Measurements from ENCODE around the gene PDE6D. TPM values are rescaled to one million over a fixed set of nuclear protein-coding genes. Genes with fewer than 3 reads are reported as not detected.
"Not testable (repeated sequence)": the region's sequence is repeated elsewhere in the genome, so short reads cannot be mapped to it uniquely, and the experiment has no call there.

The PDE6D gene
- total RNA-seq, 2 experiments from 2014 or later = 5.9 to 7.0 TPM

DNA sequence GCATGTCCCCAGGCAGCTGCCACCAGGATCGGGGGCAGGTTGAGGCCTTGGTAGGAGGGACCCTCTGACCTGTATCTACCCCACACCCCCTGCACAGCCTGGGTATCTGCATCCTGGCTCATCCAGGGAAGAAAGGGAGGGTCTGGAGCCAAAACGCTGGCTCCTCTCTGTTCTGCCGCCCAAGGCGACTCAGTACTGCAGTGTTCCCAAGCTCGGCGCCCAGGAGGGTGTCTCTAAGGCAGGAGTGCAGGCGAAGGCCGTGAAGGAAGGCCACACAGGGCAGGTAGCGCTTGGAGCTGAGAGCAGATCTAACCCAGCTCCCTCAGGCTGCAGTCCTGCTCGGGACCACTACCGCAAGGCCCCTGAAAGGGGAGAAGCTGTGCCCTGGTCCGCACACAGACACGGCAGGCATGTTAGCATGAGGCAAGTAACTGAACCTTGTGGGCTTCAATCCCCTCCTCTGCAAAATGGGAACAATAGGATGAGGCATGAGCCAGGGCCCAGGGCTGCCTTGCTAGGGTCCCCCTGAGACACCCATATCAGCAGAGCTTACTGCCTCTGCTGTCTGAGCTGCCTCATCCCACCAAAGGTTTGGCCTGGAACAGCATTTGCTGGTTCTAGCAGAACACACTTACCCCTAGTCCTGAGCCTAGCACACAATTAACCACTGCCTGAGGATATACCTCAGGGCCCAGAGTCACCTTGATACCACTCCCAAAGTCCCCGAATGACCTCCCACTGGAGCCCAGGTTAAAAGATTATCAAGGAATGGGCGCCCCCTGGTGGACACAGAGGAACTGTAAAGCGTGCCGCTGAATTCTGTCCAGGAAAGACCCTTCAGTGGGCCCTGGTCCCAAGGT is 66.2 kb downstream of the PDE6D start:
- Mint-ChIP-seq H3K4me3 (peak overlapping the region; percentile 68), H3K4me1 (ENCODE audit: low read depth) (peaks cover 42% of the 10 kb centered on the region), H3K9me3 (no peaks in the 10 kb centered on the region), H3K36me3 (ENCODE audit: low read depth) (peaks cover 36% of the 10 kb centered on the region), H3K27me3 (peaks cover 4% of the 10 kb centered on the region), H3K27ac (peak overlapping the region; percentile 100)
- H3K9me3 ChIP-seq (ENCODE audit: control insufficient read depth in 1 of 2, insufficient read depth in 1 of 2, low read length in 2 of 2) = peaks cover 0 to 3% of the 10 kb centered on the region in 2 experiments
- CTCF ChIA-PET = interaction anchor here (0.8 to 7.6 kb wide), 15 partner anchors 10 to 197 kb away, joined by 3 to 122 read pairs (median 10); no protein-coding TSS in a partner anchor
- H3K4me3 ChIP-seq (ENCODE audit: low read length) = no peak overlapping the region
- peak; percentile 68 to 88 (median 76) for DNase-seq
- H3K27ac ChIP-seq (ENCODE audit: low read depth in 1 of 2, low read length in 2 of 2) = peak overlapping the region; percentile 49 to 57
- TF ChIP-seq, protein P1, sequence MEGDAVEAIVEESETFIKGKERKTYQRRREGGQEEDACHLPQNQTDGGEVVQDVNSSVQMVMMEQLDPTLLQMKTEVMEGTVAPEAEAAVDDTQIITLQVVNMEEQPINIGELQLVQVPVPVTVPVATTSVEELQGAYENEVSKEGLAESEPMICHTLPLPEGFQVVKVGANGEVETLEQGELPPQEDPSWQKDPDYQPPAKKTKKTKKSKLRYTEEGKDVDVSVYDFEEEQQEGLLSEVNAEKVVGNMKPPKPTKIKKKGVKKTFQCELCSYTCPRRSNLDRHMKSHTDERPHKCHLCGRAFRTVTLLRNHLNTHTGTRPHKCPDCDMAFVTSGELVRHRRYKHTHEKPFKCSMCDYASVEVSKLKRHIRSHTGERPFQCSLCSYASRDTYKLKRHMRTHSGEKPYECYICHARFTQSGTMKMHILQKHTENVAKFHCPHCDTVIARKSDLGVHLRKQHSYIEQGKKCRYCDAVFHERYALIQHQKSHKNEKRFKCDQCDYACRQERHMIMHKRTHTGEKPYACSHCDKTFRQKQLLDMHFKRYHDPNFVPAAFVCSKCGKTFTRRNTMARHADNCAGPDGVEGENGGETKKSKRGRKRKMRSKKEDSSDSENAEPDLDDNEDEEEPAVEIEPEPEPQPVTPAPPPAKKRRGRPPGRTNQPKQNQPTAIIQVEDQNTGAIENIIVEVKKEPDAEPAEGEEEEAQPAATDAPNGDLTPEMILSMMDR (IDR thresholded peaks at IDR 0.05) = peak; percentile 94
- peaks cover 48% of the 10 kb centered on the region for H3K4me1 ChIP-seq (ENCODE audit: insufficient read depth, low read length)
- POLR2A ChIA-PET = interaction anchor here (0.8 to 5.7 kb wide), 16 partner anchors 8 to 251 kb away, joined by 3 to 58 read pairs (median 10); partner anchors contain the start of gene NCL
- no peak for ATAC-seq (ENCODE audit: poor library complexity)
- intact Hi-C loops (cut with DNase I, micrococcal nuclease) = loop anchor here (1.0 to 5.0 kb wide), 6 partner anchors 28 to 198 kb away; no protein-coding TSS in a partner anchor
- no peaks in the 10 kb centered on the region for H3K27me3 ChIP-seq (ENCODE audit: control insufficient read depth in 1 of 2, insufficient read depth in 2 of 2, low read length in 2 of 2)
- H3K36me3 ChIP-seq (ENCODE audit: insufficient read depth, low read length) = peaks cover 31% of the 10 kb centered on the region

GRCh38 chr2:231713730-231714638 is 67.1 kb downstream of the PDE6D start:
- H3K4me3 ChIP-seq (ENCODE audit: low read length) = no peak overlapping the region
- CTCF ChIA-PET = interaction anchor here (0.8 to 7.6 kb wide), 19 partner anchors 9 to 196 kb away, joined by 3 to 122 read pairs (median 7); no protein-coding TSS in a partner anchor
- POLR2A ChIA-PET = interaction anchor here (0.6 to 5.7 kb wide), 19 partner anchors 9 to 606 kb away, joined by 3 to 58 read pairs (median 6); partner anchors contain the start of gene NCL
- intact Hi-C loops (cut with DNase I, micrococcal nuclease) = loop anchor here (1.0 to 5.0 kb wide), 4 partner anchors 37 to 197 kb away; no protein-coding TSS in a partner anchor
- peaks cover 31% of the 10 kb centered on the region for H3K36me3 ChIP-seq (ENCODE audit: insufficient read depth, low read length)
- Mint-ChIP-seq H3K9me3 (no peaks in the 10 kb centered on the region), H3K36me3 (ENCODE audit: low read depth) (peaks cover 44% of the 10 kb centered on the region), H3K4me3 (peak overlapping the region; percentile 87), H3K27ac (peak overlapping the region; percentile 100), H3K27me3 (peaks cover 4% of the 10 kb centered on the region), H3K4me1 (ENCODE audit: low read depth) (peaks cover 42% of the 10 kb centered on the region)
- H3K9me3 ChIP-seq (ENCODE audit: control insufficient read depth in 1 of 2, insufficient read depth in 1 of 2, low read length in 2 of 2) = peaks cover 0 to 3% of the 10 kb centered on the region in 2 experiments
- peaks cover 52% of the 10 kb centered on the region for H3K4me1 ChIP-seq (ENCODE audit: insufficient read depth, low read length)
- no peaks in the 10 kb centered on the region for H3K27me3 ChIP-seq (ENCODE audit: control insufficient read depth in 1 of 2, insufficient read depth in 2 of 2, low read length in 2 of 2)
- TF ChIP-seq, protein P1 (IDR thresholded peaks at IDR 0.05) = peak; percentile 97
- peak; percentile 86 to 96 (median 92) for DNase-seq
- peak overlapping the region; percentile 49 to 57 for H3K27ac ChIP-seq (ENCODE audit: low read depth in 1 of 2, low read length in 2 of 2)
- ATAC-seq (ENCODE audit: poor library complexity) = peak; percentile 47

DNA sequence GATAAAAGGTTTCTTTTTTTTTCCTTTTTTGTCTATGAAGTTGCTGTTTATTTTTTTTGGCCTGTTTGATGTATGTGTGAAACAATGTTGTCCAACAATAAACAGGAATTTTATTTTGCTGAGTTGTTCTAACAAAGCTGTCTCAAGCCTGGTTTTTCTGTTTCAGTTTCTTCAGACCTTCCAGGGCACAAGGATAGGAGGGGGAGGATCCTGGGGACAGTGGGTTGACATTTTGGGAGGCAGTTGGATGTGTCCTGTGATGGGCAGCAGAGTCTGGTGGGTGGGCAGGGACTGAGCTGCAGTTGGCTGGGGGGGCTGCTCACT is 67.7 kb downstream of the PDE6D start:
- not testable (repeated sequence) for ATAC-seq (ENCODE audit: poor library complexity); H3K9me3 Mint-ChIP-seq; H3K27me3 Mint-ChIP-seq; H3K9me3 ChIP-seq (ENCODE audit: control insufficient read depth in 1 of 2, insufficient read depth in 1 of 2, low read length in 2 of 2); H3K27me3 ChIP-seq (ENCODE audit: control insufficient read depth in 1 of 2, insufficient read depth in 2 of 2, low read length in 2 of 2); H3K4me3 ChIP-seq (ENCODE audit: low read length); DNase-seq
- POLR2A ChIA-PET = interaction anchor here (0.6 to 5.7 kb wide), 17 partner anchors 9 to 607 kb away, joined by 3 to 58 read pairs (median 8); partner anchors contain the start of gene NCL
- peaks cover 48% of the 10 kb centered on the region for H3K36me3 Mint-ChIP-seq (ENCODE audit: low read depth)
- CTCF ChIA-PET = interaction anchor here (1.1 to 7.6 kb wide), 15 partner anchors 9 to 112 kb away, joined by 3 to 122 read pairs (median 11); no protein-coding TSS in a partner anchor
- intact Hi-C loops (cut with DNase I, micrococcal nuclease) = loop anchor here in 1 of 2 experiments (5.0 kb wide), 1 partner anchor 196 kb away; no protein-coding TSS in a partner anchor
- H3K27ac Mint-ChIP-seq = peak overlapping the region; percentile 100
- peaks cover 52% of the 10 kb centered on the region for H3K4me1 ChIP-seq (ENCODE audit: insufficient read depth, low read length)
- H3K4me1 Mint-ChIP-seq (ENCODE audit: low read depth) = peaks cover 45% of the 10 kb centered on the region
- peak overlapping the region; percentile 87 for H3K4me3 Mint-ChIP-seq
- H3K27ac ChIP-seq (ENCODE audit: low read depth in 1 of 2, low read length in 2 of 2) = peak overlapping the region; percentile 49 to 57
- peaks cover 31% of the 10 kb centered on the region for H3K36me3 ChIP-seq (ENCODE audit: insufficient read depth, low read length)

GRCh38 chr2:231712451-231713021 is 68.5 kb downstream of the PDE6D start:
- intact Hi-C loops (cut with DNase I, micrococcal nuclease) = loop anchor here in 1 of 2 experiments (5.0 kb wide), 1 partner anchor 195 kb away; no protein-coding TSS in a partner anchor

More at GRCh38 chr2:231712451-231713021, 68.5 kb downstream of the PDE6D start:
- H3K27me3 ChIP-seq (ENCODE audit: control insufficient read depth in 1 of 2, insufficient read depth in 2 of 2, low read length in 2 of 2); H3K9me3 Mint-ChIP-seq; H3K9me3 ChIP-seq (ENCODE audit: control insufficient read depth in 1 of 2, insufficient read depth in 1 of 2, low read length in 2 of 2); ATAC-seq (ENCODE audit: poor library complexity); H3K27me3 Mint-ChIP-seq: not testable (repeated sequence)
- CTCF ChIA-PET = interaction anchor here (2.1 to 7.6 kb wide), 5 partner anchors 23 to 111 kb away, joined by 11 to 122 read pairs (median 53); no protein-coding TSS in a partner anchor
- peak in 8 of 14 experiments; percentile 1 to 62 (median 36) for DNase-seq
- peak overlapping the region; percentile 100 for H3K27ac Mint-ChIP-seq
- peaks cover 31% of the 10 kb centered on the region for H3K36me3 ChIP-seq (ENCODE audit: insufficient read depth, low read length)
- H3K36me3 Mint-ChIP-seq (ENCODE audit: low read depth) = peaks cover 52% of the 10 kb centered on the region
- peaks cover 48% of the 10 kb centered on the region for H3K4me1 Mint-ChIP-seq (ENCODE audit: low read depth)
- peak overlapping the region; percentile 75 for H3K4me3 ChIP-seq (ENCODE audit: low read length)
- H3K27ac ChIP-seq (ENCODE audit: low read depth in 1 of 2, low read length in 2 of 2) = peak overlapping the region; percentile 73 to 82
- POLR2A ChIA-PET = interaction anchor here (0.6 to 8.7 kb wide), 9 partner anchors 28 to 99 kb away, joined by 3 to 245 read pairs (median 10); no protein-coding TSS in a partner anchor
- H3K4me1 ChIP-seq (ENCODE audit: insufficient read depth, low read length) = peaks cover 55% of the 10 kb centered on the region
- H3K4me3 Mint-ChIP-seq = peak overlapping the region; percentile 95
